C1 segment of cervical spinal cord (tissue), 14 donors: ENCODE results near the gene C10orf90.

Source experiments
- DNase-seq, 14 donors: peaks; one replicate each; lab custom pipeline; 2025; lab: John Stamatoyannopoulos, UW

Gene C10orf90

DNA sequence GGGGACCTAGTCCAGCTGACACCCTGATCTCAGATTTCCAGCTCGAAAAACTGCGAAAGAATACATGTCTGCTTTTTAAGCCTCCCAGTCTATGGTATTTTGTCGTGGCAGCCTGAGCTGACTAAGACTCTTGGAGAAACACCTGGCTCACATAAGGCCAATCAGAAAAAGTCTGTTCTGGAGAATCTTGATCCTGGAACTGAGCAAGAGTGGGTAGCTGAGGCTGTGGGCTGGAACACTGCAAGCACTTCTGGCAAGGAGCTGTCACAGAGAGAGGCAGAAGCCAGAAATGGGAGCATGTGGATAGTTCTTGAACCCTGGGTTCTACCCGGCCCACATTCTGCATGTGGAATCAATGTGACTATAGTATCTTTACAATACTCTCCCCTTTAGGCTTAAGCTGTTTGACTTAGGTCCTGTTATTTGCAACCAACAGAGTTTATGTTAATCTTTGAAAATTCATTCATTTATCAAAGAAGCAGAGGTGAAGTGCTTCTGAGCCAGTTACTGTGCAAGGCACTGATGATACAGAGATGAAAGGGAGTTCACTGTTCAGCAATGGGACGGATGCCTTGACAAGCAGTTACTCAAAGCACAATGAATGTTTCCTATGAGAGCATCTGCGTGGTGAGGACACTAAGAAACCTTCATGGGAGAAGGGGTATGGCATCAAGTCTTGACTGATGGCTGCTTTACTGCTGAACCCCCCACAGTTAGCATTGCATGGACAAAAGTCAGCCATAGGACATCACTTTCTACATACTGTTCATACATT, 4.4 kb upstream of the C10orf90 start:
- DNase-seq, result peak in 1 of 14 donors; percentile 40

DNA sequence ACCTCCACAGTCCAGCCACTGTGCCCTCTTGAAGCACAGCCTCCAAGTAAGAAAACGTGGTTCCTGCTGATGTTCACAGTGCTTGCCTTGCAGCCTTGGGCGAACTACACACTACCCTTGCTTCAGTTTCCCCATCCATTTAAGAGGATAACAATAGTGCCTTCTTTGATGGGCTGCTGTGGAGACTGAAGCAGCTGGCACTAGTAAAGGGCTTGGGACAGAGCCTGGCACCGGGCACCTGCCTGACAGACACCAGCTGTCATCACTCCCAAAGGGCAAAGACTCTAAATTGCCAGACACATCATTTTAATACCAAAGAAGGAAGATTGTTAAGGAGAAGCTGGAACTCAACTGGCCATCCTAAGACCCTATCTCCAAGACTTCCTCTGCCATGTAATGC, 3.1 kb upstream of the C10orf90 start:
- peak in 4 of 14 donors; percentile 23 to 47 (median 31) for DNase-seq

DNA sequence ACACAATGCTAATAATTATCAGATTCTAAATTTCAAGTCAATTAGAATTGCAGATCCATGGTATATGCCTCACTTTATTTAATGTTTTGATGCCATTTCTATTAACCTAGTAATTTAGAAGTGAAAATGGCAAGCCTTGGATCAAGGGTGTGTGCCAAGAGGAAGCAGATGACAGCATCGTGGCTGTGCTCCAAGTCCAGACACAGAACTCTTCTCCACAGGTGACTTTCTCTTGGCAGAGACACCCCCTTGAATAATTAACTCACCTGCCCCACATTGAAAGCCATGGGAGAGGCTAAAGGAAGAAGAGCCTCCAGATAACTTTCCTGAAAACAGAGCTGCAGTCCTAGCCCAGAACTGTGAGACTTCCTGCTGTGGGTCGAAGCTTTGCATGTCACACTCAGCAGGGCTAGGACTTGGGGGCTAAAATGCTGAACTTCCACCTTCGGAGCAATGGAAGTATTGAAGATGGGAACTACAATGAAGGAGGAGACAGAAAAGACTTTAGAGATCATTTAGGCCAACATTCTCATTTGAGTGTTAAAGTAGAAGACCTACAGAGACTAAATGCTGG, 996 bp upstream of the C10orf90 start:
- DNase-seq, result no peak

DNA sequence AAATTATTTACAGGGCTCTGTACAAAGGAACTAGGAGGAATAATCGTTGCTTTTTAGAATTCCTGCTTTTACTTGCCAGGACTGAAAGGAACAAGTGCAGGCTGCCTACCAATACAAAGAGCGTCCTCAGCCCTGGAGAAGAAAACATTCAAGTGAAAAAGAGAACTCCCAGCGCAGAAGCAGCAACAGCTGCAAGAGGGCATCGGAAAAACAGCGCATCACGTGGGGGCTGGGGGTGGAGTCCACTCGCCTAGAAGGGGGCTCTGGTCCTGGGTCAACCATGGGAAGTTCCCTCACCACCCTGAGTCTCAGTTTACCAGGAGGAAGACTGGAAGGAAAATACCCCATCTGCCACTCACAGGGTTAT, 385 bp upstream of the C10orf90 start:
- DNase-seq, result peak in 11 of 14 donors; percentile 37 to 81 (median 66)

DNA sequence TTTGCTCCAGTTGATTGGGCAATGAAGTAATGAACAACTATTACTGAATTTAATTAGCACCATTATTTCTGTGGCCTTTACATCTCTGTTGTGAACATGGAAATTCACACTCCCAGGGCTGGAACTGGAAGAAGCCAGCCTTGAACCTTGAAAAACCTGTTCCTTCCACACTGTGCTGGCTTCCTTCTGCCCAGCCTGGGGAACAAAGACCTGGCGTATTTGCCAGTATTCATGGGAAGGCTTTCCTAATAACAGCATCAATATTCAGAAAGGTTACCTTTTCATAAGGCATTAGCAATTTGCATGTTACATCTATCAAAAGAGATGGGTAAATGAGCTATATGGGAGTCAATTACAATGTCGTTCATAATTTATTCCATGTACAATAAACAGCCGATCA, 1.3 kb downstream of the C10orf90 start:
- peak in 1 of 14 donors; percentile 13 for DNase-seq

DNA sequence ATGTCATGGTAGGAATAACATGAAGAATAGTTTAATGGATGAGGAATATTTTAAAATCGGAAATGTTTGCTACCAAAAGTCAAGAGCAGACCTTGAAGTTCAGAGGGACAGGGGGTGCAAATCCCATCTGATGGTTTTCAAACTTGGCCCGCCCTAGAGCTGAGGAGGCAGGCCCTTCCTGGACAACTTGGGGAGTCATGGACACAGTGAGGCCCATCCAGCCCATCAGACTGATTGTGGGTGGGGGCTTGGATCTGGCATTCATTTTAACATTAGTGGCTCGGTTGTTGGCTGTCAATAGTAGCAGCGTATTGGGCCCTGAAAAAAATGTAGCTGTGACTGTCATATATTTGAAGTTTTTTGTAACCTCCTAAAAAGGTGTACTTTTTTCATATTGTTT, 2.0 kb downstream of the C10orf90 start:
- DNase-seq, result peak in 2 of 14 donors; percentile 22 to 24

DNA sequence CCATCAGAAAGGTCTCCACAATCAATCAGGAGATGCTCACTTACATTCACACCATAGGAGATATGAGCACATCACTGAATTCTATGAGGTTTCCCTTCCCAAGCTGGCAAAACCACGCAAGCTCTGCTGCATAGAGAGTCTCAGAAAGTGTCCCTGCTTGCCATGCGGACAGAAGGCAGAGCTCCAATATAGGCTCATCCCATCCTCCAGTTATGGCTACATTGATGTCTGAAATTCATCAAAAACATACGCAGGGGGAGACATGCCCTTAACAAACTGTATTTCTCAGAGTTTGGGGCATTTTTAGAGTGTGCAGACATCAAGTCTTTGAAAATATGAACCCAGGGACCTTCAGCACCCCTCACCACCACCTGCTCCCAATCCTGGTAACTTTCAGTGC, 2.9 kb downstream of the C10orf90 start:
- peak in 1 of 14 donors; percentile 45 for DNase-seq

DNA sequence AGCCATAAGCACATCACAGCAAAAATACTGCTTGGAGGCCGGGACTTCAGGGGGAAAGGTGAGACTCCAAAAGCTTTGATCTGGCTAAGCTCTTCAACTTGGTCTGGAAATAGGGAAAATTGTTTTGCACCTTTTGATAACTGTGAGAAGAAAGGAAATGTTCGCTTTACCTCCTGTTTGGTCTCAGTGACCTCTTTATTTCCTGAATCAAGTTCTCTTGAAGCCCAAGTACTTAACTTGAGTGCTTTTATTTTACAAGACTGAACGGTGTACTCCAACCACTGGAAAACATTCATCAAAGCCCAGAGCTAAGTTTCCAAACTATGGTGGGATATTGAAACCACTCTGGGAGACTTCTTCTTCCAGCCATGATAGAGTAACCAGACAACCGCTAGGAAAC, 5.3 kb downstream of the C10orf90 start:
- no peak for DNase-seq

DNA sequence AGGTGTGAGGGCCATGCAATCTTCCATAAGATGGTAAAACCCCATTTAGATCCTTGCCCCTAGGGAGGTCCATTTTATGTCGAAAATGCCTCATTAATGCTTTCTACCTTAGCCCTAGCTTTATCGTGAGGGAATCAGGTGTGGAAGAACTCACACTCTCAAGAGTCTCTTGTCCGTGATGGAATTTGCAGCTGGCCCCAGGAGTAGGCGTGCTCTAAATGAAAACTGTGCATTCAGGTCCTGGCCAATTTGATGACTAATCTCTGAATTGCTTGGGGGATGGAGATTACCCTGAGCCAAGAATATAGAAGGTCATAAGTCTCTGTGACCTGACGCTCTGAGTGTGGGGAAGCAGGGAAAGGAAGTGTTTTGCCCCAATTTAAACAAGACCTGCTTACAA, 6.6 kb downstream of the C10orf90 start:
- peak in 1 of 14 donors; percentile 21 for DNase-seq

DNA sequence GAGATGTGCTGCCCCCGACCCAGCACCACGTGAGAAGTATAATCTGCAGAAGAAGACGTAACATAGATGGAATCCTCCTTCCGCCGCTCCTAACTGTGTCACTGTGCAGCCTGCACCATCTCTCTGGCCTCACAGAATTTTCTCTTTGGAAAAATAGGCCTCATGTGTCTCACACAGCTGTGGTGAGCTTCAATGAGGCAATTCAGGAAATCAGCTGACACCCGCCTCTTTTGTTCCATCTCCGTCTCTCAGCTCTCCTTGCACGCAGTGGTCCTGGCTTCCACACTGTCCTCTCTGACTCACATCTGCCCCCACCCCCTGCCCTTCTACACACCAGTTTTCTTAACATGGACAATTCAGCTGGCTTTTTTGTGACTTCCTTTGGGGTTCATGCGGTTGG, 7.2 kb downstream of the C10orf90 start:
- peak in 11 of 14 donors; percentile 40 to 87 (median 80) for DNase-seq

DNA sequence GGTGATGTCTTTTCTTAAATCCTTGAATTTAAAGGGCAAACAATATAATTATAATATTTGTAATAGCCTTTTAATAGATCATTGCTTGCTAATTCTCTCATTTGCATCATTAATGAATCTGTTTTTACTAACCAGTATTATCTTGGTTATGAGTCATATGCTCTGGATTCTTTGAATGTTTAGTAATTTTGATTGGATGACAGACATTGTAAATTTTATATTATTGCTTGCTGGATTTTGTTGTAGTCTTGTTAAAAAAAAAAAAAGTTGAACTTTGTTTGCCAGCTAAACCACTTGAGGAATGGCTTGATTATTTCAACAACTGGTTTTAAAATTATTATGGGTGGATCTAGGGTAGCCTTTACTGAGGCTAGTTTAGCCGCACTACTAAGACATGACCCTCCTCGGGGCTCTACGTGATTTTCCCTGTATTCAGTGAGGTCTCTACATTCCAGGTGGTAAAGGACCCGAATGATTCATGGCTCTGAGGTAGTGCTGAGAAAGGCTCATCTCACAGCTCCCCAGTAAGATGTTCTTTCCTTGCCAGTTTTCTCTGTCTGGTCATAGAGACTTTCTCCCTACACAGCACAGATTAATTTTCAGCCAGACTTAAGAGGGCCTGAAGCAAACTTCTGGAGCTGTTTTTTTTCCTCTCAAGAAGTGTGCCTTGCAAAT, 8.5 kb downstream of the C10orf90 start:
- DNase-seq, result no peak

DNA sequence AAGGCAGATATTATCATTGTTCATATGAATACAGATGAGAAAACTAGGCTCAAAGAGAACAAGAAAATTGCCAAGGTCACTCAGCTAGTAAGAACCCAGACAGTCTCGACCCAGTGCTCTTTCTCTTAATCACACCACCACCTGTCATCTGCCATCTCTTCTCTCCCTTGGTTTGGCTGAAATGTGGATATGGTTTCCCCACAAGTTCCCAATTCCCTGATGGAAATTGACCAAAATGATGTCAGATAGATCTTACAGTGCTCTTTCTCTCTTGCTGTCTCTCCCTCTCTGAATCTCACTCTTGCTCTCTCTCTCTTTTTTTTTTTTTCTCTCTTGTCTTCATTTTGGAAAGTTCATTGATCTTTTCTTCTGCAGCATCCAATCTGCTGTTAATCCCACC, 9.1 kb downstream of the C10orf90 start:
- DNase-seq, result no peak

DNA sequence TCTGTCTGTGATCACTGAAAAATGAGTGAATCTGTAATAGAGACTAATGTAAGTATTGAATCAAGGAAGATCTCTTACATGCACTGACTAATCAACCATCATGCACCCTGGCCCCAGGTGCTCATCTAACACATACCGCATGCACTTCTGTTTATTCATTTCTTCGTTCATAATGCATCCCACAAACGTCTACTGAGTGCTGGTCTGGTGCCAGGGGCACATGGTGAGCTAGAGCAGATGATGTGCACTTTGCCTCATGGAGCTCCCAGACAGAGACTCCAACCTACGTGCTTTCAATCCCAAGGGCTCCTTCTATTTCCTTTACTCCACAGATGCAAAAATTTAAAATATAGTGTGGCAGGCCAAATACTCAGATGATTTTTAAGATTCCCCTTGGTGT, 10.7 kb downstream of the C10orf90 start:
- no peak for DNase-seq

DNA sequence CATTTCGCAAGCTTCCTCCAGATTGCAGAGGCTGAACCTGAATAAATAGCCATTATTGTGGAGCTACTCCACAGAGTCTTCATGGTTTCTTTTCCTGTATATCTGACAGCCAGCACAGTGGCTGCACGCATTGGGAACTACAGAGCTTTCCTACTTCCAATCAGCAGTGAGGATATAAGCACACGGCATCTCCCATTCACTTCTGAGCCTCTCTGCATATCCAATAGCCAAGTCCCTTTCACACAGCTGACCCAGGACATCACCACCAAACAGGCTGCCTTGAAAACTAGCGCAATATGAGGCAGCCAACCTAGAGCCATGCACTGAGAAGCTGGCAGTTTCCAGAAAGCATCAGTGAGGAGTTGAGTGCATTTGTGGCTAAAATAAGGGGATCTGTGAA, 11.6 kb downstream of the C10orf90 start:
- DNase-seq, result peak in 1 of 14 donors; percentile 35

DNA sequence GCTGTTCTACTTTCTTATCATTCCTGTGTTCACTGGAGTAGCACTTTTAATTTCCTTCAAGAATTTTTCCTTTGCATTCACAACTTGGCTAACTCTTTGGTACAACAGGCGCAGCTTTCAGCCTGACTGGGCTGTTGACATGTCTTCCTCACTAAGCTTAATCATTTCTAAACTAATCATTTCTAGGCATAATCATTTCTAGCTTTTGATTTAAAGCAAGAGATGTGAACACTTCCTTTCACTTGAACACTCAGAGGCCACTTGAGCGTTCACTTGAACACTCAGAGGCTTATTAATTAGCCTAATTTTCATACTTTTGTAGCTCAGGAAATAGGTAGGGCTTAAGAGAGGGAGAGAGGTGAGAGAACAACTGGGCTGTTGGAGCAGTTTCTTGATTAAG, 15.9 kb downstream of the C10orf90 start:
- DNase-seq, result no peak

DNA sequence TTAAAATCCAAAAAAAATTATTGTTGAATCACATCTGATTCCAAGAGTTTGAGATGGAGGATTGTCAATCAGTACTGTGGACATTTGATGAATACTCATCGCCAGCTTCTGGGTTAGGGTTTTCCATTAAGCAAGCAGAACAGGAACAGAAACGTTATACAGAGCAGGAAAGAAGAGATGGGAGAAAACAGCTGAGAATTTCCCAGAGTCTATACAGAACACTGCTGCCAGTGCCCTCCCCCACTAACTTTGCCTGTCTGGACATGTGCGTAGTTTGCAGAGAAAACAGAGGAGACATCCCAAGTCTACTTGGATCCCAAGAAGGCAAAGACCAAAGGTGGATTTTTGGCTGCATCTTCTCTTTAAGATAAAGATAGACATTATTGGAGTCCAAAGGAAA, 19.0 kb downstream of the C10orf90 start:
- no peak for DNase-seq

DNA sequence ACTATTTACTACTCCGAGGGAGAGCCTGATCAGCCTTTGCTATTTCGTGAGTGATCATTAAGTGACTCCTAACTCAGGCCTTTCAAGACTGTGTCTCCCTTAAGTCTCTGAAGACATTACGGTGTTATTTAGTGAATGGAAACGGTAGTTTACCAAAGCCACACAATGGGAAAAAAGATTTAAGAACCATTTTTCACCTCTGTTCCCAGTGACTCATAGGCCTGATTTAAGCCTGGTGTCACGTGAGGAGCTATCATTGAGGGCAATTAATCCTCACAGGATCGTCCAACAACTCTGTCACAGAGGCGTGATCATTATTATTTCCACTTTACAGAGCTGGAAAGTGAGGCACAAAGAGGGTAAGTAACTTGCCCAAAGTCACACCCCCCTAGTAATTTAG, 20.3 kb downstream of the C10orf90 start:
- no peak for DNase-seq

DNA sequence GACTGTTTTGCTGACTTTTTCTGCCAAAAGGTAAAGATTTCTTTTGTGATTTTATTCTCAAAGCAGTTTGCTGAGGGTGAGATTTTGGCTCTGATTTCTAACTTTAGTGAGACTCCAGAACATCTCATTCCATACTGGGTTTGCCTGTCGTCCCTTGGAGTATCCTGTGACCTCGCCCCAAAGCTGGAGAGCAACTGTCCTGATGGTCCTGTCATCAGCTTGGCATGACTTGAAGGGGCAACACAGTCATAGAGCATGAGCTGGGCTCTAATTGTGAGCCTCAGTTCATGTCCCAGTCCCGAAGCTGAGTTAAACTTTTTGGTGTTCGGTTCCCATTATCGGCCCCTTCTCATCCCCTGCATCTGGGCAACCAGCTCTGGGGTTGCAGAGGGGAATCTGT, 23.4 kb downstream of the C10orf90 start:
- DNase-seq, result no peak

DNA sequence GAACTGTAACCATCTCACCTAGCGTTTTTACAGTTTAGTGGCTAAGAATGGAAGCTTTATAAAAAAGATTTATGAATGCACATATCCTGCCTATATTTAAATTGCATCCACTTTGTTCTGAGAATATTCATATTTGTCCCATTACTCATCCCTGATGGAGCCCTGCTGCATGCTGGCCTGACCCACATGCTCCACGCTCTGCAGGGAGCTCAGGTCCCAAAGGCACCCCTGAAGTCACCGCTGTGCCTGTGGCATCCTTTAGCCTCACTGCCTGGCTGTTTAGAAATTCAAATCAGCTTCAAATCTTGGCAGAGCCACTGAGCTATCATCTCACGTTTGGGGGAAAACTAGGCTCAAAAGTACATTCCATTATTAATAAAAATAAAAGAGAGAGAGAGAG, 24.4 kb downstream of the C10orf90 start:
- no peak for DNase-seq

DNA sequence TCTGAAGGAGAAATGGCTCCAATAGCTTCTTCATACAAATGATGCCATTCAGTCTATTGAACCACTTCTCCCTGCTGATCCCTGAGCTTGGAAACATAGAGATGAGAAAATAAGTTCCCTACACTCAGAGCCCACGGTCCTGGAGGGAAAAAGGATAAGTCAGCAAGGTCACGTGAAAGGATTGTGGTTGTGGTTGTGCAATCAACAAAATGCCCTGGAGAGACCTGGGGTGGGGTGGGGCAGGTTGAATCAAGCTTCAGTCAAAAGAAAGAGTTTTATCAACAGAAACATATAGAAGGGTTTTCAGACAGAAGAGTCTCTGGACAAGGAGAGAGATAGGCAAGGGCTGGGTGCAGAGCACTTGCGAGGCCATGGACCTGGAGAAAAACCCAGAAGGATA, 30.1 kb downstream of the C10orf90 start:
- DNase-seq, result no peak

DNA sequence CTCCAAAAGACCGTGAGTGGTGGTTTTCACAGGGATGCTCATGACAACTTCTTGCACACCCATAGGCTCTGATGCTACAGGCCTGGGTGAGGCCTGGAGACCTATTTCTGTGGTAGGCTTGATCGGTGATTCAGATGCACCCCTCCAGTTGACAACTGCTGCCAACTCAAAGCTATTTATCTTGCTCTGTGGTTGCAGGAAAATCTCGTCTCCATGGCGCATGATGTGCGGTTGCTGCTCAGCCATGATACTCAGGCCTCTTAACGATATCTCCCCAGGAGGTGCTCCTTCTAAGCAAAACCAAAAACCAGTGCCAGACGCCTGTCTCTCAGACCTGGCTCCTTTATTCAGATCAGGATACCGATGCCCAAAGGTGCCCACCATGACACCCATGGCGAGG, 31.4 kb downstream of the C10orf90 start:
- no peak for DNase-seq

DNA sequence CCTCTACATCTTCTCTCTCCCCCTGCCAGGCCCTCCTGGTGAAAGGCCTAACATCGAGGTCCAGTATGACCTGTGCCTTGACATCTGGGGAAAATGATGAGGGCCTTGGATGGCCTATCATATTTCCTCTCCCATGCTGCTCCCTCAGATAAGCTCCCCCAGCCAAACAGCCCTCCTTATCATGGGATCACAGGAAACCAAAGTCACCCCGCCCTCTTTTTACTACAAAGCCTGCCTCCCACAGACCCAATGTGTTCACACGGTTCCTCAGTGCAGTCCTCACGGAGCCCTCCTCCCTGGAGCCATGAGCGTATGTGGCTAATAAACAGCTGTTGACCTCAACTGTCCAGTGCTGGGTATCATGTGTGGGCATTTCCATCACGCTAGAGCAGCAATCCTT, 32.0 kb downstream of the C10orf90 start:
- no peak for DNase-seq

DNA sequence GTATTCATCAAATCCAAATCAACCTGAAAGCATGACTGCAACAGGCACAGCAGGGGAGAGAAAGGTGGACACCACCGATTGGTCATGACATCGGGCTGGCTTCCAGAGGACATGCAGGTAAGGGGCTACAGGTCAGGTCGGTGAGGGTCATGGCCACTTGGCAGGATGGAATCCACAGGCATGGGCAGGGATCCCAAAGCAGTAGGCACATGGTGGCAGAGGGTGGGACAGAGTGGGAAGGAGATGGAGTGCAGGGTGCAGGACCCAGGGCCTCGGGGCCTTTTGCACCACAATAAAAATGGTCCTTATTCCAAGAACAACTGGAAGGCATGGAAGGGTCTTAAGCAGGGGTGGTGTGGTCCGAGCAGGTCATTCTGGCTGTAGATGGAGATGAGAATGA, 33.0 kb downstream of the C10orf90 start:
- no peak for DNase-seq
